Endothelial cell (in vitro differentiated cells): ENCODE measurements around the gene DSTN. TPM values are rescaled to one million over a fixed set of nuclear protein-coding genes. Genes with fewer than 3 reads are reported as not detected.
A peak's percentile ranks its signal among the peaks of the same experiment; 100 is the strongest.

Experiments
- DNase-seq: peaks from one replicate; pipeline ENCODE4 v3.0.0; 2021; ENCODE audit warnings: low spot score
- H3K27ac Mint-ChIP-seq: one replicate; pipeline ENCODE4 v1.8.0; 2021; ENCODE audit warnings: mixed read lengths, inconsistent platforms; ENCODE audit not compliant: unreplicated experiment
- H3K27me3 Mint-ChIP-seq: one replicate; pipeline ENCODE4 v1.8.0; 2021; ENCODE audit warnings: mild to moderate bottlenecking, moderate library complexity, mixed read lengths, inconsistent platforms; ENCODE audit not compliant: unreplicated experiment
- H3K36me3 Mint-ChIP-seq: one replicate; pipeline ENCODE4 v1.8.0; 2021; ENCODE audit warnings: mild to moderate bottlenecking, low read depth, mixed read lengths, inconsistent platforms; ENCODE audit not compliant: unreplicated experiment
- H3K4me1 Mint-ChIP-seq: one replicate; pipeline ENCODE4 v1.8.0; 2021; ENCODE audit warnings: mild to moderate bottlenecking, mixed read lengths, inconsistent platforms; ENCODE audit not compliant: unreplicated experiment
- H3K4me3 Mint-ChIP-seq: one replicate; pipeline ENCODE4 v1.8.0; 2021; ENCODE audit warnings: mild to moderate bottlenecking, mixed read lengths, inconsistent platforms; ENCODE audit not compliant: unreplicated experiment
- H3K9me3 Mint-ChIP-seq: one replicate; pipeline ENCODE4 v1.8.0; 2021; ENCODE audit warnings: mixed read lengths, inconsistent platforms; ENCODE audit not compliant: unreplicated experiment
- total RNA-seq: library from RNA; stranded (reverse); fragmentation: NEBNext Ultra II Directional; extraction: Animal tissue kit (Norgen Biotek cat#: 25700); gene quantifications from one replicate; pipeline ENCODE4 v1.2.1, GENCODE V29; 2021; ENCODE audit not compliant: unreplicated experiment
- TF ChIP-seq, protein P1 (sequence below): fragments of 200-600 bp; sonication (generic); IDR thresholded peaks from one replicate; pipeline ENCODE4 v1.5.0; 2021; ENCODE audit warnings: antibody characterized with exemption; ENCODE audit not compliant: unreplicated experiment

DSTN gene
- total RNA-seq, 1 donor from 2014 or later: 142 TPM

- no peak for DNase-seq
- Mint-ChIP-seq H3K4me3 (no peak overlapping the region), H3K36me3 (peaks cover 5% of the 10 kb centered on the region), H3K27ac (no peak overlapping the region), H3K9me3 (no peaks in the 10 kb centered on the region), H3K27me3 (peaks cover 5% of the 10 kb centered on the region), H3K4me1 (peaks cover 14% of the 10 kb centered on the region)
- TF ChIP-seq, protein P1, sequence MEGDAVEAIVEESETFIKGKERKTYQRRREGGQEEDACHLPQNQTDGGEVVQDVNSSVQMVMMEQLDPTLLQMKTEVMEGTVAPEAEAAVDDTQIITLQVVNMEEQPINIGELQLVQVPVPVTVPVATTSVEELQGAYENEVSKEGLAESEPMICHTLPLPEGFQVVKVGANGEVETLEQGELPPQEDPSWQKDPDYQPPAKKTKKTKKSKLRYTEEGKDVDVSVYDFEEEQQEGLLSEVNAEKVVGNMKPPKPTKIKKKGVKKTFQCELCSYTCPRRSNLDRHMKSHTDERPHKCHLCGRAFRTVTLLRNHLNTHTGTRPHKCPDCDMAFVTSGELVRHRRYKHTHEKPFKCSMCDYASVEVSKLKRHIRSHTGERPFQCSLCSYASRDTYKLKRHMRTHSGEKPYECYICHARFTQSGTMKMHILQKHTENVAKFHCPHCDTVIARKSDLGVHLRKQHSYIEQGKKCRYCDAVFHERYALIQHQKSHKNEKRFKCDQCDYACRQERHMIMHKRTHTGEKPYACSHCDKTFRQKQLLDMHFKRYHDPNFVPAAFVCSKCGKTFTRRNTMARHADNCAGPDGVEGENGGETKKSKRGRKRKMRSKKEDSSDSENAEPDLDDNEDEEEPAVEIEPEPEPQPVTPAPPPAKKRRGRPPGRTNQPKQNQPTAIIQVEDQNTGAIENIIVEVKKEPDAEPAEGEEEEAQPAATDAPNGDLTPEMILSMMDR: no peak
Measured at GRCh38 chr20:17525132-17525531, 44.7 kb upstream of the DSTN start.

GRCh38 chr20:17525650-17526049 lies 44.2 kb upstream of the DSTN start:
- Mint-ChIP-seq H3K27me3 (peaks cover 8% of the 10 kb centered on the region), H3K27ac (no peak overlapping the region), H3K9me3 (no peaks in the 10 kb centered on the region), H3K4me1 (peaks cover 10% of the 10 kb centered on the region), H3K36me3 (peaks cover 1% of the 10 kb centered on the region), H3K4me3 (no peak overlapping the region)
- TF ChIP-seq, protein P1: no peak
- no peak for DNase-seq

- H3K36me3 Mint-ChIP-seq: no peaks in the 10 kb centered on the region
- TF ChIP-seq, protein P1: no peak
- H3K27ac Mint-ChIP-seq: no peak overlapping the region
- no peak overlapping the region for H3K4me3 Mint-ChIP-seq
- no peak for DNase-seq
- H3K9me3 Mint-ChIP-seq: no peaks in the 10 kb centered on the region
- H3K4me1 Mint-ChIP-seq: peaks cover 4% of the 10 kb centered on the region
- peaks cover 6% of the 10 kb centered on the region for H3K27me3 Mint-ChIP-seq
Measured at GRCh38 chr20:17529586-17529985, 40.3 kb upstream of the DSTN start.

GRCh38 chr20:17530153-17530552 lies 39.7 kb upstream of the DSTN start:
- no peak overlapping the region for H3K27ac Mint-ChIP-seq
- H3K4me1 Mint-ChIP-seq: peaks cover 4% of the 10 kb centered on the region
- TF ChIP-seq, protein P1: no peak
- H3K27me3 Mint-ChIP-seq: peaks cover 6% of the 10 kb centered on the region
- H3K4me3 Mint-ChIP-seq: peak overlapping the region; percentile 82
- no peak for DNase-seq
- no peaks in the 10 kb centered on the region for H3K36me3 Mint-ChIP-seq
- H3K9me3 Mint-ChIP-seq: no peaks in the 10 kb centered on the region

DNA sequence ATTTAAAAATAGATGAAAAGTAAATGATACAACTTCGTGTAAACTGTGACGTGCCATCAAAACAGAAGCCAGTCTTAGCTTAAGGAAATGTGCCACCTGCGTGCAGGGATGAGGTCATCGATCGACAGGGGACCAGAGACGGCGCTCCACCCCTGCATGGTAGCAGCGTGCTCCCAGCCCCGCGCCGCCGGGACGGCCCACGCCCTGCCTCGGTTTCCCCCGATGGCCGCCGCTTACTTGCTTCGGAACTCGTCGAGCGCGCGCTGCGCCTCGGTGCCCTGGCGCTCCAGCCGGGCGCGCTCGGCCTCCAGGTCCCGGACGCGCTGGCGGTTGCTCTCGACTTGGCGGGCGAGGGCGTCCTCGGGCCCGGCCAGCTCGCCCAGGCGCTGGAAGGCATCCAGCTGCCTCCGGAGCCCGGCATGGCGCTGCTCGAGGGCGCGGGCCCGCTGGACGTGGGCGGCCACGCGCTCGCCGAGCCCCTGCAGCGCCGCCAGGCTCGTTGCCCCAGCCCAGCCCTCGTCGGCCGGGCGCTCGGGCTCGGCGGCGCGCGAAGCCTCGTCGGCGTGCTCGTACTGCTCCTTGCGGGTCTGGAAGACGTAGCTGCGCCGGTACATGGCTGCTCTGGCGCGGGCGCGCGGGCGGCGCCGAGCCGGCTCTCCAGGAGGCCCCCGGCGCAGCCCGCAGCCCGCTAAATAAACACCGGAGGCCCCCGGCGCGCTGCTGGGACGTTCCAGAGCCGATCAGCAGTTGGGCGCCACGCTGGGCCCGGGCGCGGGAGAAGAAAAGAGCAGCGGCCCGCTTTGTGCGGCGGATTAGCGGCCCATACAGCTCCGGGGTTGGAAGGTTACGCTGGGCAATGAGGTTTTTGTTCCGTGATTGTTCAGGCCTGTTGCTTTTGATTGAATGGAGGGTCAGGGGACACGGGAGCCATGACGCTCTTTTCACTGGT lies 38.9 kb upstream of the DSTN start, which contains the start of gene BFSP1:
Gene BFSP1 (minus strand): TSS at position 664 of the 949 bp plus-strand sequence. CDS start 50 bp downstream, at position 614.
- Mint-ChIP-seq H3K9me3 (no peaks in the 10 kb centered on the region), H3K27me3 (peaks cover 6% of the 10 kb centered on the region), H3K4me3 (peak within 1 kb of the TSS; percentile 94), H3K4me1 (peaks cover 4% of the 10 kb centered on the region), H3K36me3 (no peaks in the 10 kb centered on the region), H3K27ac (peak within 1 kb of the TSS; percentile 77)
- DNase-seq: peak; percentile 67
- TF ChIP-seq, protein P1: no peak
